ENCODE measurements around the gene BLOC1S6. TPM values are rescaled to one million over a fixed set of nuclear protein-coding genes. Genes with fewer than 3 reads are reported as not detected.
A peak's percentile ranks its signal among the peaks of the same experiment; 100 is the strongest.
"Not testable (repeated sequence)": the region's sequence is repeated elsewhere in the genome, so short reads cannot be mapped to it uniquely, and the experiment has no call there.

The BLOC1S6 gene
- polyA plus RNA-seq, 1 experiment, result 39.0 TPM

- Histone ChIP-seq H3K27ac (ENCODE audit: low read depth, low read length) (no peak overlapping the region), H3K4me3 (ENCODE audit: low read depth, low read length) (no peak overlapping the region), H3K27me3 (ENCODE audit: control insufficient read depth, insufficient read depth, low read length) (no peaks in the 10 kb centered on the region), H3K9me3 (ENCODE audit: control insufficient read depth, insufficient read depth, low read length) (peaks cover 9% of the 10 kb centered on the region)
- TF ChIP-seq CTCF (IDR thresholded peaks at IDR 0.05; ENCODE audit: low read depth, low read length), result no peak
- no peak for DNase-seq (ENCODE audit: low read depth, low spot score)
- ChIA-PET CTCF (interaction anchor here (11.5 kb wide), 1 partner anchor 58 kb away, joined by 78 read pairs; no protein-coding TSS in a partner anchor), POLR2A (interaction anchor here (0.7 to 1.1 kb wide), 2 partner anchors 17 to 144 kb away, joined by 3 read pairs; no protein-coding TSS in a partner anchor)
These were observed 60.6 kb downstream of the BLOC1S6 start for GRCh38 chr15:45647828-45648227.

- peaks cover 9% of the 10 kb centered on the region for H3K9me3 ChIP-seq (ENCODE audit: control insufficient read depth, insufficient read depth, low read length)
- POLR2A ChIA-PET, result interaction anchor here (1.1 kb wide), 1 partner anchor 16 kb away, joined by 3 read pairs; no protein-coding TSS in a partner anchor
- H3K27me3 ChIP-seq (ENCODE audit: control insufficient read depth, insufficient read depth, low read length), result no peaks in the 10 kb centered on the region
- CTCF ChIA-PET, result no interaction called here
- H3K27ac ChIP-seq (ENCODE audit: low read depth, low read length), result peak overlapping the region; percentile 34
- H3K4me3 ChIP-seq (ENCODE audit: low read depth, low read length), result no peak overlapping the region
- no peak for TF ChIP-seq CTCF (IDR thresholded peaks at IDR 0.05; ENCODE audit: low read depth, low read length)
- DNase-seq (ENCODE audit: low read depth, low spot score), result no peak
These were observed 61.5 kb downstream of the BLOC1S6 start for GRCh38 chr15:45648521-45649200.

DNA sequence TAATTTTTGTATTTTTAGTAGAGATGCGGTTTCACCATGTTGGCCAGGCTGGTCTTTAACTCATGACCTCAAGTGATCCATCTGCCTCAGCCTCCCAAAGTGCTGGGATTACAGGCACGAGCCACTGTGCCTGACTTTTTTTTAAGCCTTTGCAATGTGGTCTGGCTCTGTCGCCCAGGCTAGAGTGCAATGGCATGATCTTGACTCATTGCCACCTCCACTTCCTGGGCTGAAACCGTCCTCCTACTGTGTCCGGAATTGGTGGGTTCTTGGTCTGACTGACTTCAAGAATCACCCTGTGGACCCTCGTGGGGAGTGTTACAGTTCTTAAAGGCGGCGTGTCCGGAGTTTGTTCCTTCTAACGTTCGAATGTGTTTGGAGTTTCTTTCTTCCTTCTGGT, 62.8 kb downstream of the BLOC1S6 start:
- H3K27ac ChIP-seq (ENCODE audit: low read depth, low read length); POLR2A ChIA-PET; H3K27me3 ChIP-seq (ENCODE audit: control insufficient read depth, insufficient read depth, low read length); H3K9me3 ChIP-seq (ENCODE audit: control insufficient read depth, insufficient read depth, low read length); DNase-seq (ENCODE audit: low read depth, low spot score); H3K4me3 ChIP-seq (ENCODE audit: low read depth, low read length); CTCF ChIA-PET: not testable (repeated sequence)

GRCh38 chr15:45650889-45651525, 63.8 kb downstream of the BLOC1S6 start:
- DNase-seq (ENCODE audit: low read depth, low spot score), result no peak
- POLR2A ChIA-PET, result no interaction called here
- TF ChIP-seq CTCF (IDR thresholded peaks at IDR 0.05; ENCODE audit: low read depth, low read length), result no peak
- no peak overlapping the region for H3K4me3 ChIP-seq (ENCODE audit: low read depth, low read length)
- CTCF ChIA-PET, result interaction anchor here (0.9 kb wide), 1 partner anchor 54 kb away, joined by 3 read pairs; no protein-coding TSS in a partner anchor
- peaks cover 9% of the 10 kb centered on the region for H3K9me3 ChIP-seq (ENCODE audit: control insufficient read depth, insufficient read depth, low read length)
- H3K27ac ChIP-seq (ENCODE audit: low read depth, low read length), result no peak overlapping the region
- H3K27me3 ChIP-seq (ENCODE audit: control insufficient read depth, insufficient read depth, low read length), result no peaks in the 10 kb centered on the region

DNA sequence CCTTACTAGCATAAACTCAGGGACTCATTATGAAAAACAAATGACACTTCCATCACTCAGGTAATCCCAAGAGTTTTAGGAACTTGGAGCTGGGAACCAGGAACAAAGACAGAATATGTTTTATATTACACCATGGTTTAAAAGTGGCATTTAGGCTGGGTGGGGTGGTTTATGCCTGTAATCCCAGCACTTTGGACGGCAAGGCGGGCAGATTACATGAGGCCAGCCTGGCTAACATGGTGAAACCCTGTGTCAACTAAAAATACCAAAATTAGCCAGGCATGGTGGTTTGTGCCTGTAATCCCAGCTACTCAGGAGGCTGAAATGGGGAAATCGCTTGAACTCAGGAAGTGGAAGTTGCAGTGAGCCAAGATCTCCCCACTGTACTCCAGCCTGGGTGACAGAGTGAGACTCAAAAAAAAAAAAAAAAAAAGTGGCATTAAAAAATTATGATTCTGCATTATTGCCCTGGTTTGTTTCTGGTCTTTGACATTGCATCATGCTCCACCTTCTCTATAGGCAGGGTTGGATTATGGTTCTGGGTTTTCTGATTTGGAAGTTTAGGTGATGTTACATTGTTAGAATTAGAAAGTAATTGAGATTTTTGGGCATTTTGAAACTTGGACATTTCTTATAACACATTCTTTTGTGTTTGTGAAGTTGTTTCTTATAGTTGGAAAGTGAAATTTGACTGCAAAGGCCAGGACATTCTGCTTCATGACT, 66.7 kb downstream of the BLOC1S6 start:
- CTCF ChIA-PET, result interaction anchor here (1.9 kb wide), 1 partner anchor 196 kb away, joined by 4 read pairs; no protein-coding TSS in a partner anchor
- no peak for DNase-seq (ENCODE audit: low read depth, low spot score)
- Histone ChIP-seq H3K27ac (ENCODE audit: low read depth, low read length) (no peak overlapping the region), H3K4me3 (ENCODE audit: low read depth, low read length) (no peak overlapping the region), H3K27me3 (ENCODE audit: control insufficient read depth, insufficient read depth, low read length) (no peaks in the 10 kb centered on the region), H3K9me3 (ENCODE audit: control insufficient read depth, insufficient read depth, low read length) (peaks cover 9% of the 10 kb centered on the region)
- no peak for TF ChIP-seq CTCF (IDR thresholded peaks at IDR 0.05; ENCODE audit: low read depth, low read length)
- POLR2A ChIA-PET, result no interaction called here
